Stimulated activated CD8-positive, alpha-beta memory T cell treated with anti-CD3 and anti-CD28 coated beads, Interleukin-7, amount 100 ng/mL, for 1 hour (primary cell): ENCODE measurements around the gene TKTL1.
"Not testable (repeated sequence)": the region's sequence is repeated elsewhere in the genome, so short reads cannot be mapped to it uniquely, and the experiment has no call there.

Source experiments
- DNase-seq, 2 donors: peaks; one replicate each; pipeline ENCODE4 v3.0.0-alpha.2; 2020; ENCODE audit warnings: low read depth in 2 of 2

TKTL1 gene, protein sequence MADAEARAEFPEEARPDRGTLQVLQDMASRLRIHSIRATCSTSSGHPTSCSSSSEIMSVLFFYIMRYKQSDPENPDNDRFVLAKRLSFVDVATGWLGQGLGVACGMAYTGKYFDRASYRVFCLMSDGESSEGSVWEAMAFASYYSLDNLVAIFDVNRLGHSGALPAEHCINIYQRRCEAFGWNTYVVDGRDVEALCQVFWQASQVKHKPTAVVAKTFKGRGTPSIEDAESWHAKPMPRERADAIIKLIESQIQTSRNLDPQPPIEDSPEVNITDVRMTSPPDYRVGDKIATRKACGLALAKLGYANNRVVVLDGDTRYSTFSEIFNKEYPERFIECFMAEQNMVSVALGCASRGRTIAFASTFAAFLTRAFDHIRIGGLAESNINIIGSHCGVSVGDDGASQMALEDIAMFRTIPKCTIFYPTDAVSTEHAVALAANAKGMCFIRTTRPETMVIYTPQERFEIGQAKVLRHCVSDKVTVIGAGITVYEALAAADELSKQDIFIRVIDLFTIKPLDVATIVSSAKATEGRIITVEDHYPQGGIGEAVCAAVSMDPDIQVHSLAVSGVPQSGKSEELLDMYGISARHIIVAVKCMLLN

DNA sequence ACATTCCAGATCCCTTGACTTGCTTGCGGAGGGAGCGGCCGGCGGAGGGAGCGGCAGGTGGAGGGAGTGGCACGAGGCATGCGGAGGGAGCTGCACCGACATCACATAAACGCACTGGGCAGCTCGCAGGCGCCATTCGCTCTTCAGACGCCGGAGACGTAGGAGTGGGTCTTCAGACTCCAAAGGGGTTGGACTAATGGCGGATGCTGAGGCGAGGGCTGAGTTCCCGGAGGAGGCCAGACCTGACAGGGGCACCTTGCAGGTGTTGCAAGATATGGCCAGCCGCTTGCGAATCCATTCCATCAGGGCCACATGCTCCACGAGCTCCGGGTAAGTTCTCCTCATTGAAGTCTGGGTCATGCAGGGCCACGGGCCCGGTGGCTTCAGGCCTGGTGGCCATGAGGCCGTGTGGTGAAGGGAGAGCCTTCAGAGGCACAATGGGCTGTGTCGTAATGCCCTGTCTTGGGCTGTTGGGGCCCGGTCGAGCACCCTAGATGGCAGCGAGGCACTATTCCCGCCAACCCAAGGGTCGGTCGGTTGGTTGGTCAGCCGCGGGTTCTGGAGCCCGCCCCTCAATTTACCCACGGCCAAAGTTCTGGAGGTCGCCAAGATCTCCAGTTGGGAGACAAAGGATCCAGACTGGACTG lies at the start of gene TKTL1:
TSS of gene TKTL1 (plus strand) at position 132 of the 647 bp plus-strand sequence. CDS start at position 197, 65 bp downstream.
- DNase-seq = no peak

DNA sequence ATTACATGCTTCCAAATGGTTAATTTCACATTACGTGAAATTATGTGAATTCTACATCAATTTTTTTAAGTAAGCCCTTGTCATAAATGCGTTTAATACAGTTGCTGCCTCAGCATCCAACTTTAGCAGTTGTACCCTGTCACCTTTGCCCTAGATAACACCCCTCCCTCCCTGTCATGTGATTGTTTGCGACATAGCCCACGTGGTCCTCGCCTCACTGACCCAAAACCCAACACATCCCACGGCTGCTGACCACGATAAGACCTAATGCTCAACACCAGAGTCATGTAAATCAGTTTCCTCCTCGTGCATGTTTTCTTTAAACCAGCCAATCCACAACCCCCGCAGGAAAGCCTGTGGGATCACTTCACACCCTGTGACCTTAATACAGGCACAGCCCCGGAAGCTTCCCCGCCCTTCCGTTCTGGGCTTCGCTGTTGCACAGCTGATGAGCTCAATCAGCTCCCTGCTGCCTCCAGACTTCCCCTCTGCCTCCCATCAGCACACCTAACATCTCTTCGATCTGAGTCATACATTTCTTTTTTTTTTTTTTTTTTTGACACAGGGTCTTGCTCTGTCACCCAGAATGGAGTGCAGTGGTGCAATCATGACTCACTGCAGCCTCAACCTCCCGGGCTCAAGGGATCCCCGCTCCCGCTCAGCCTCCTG lies 48.1 kb upstream of the TKTL1 start:
- DNase-seq = not testable (repeated sequence)

DNA sequence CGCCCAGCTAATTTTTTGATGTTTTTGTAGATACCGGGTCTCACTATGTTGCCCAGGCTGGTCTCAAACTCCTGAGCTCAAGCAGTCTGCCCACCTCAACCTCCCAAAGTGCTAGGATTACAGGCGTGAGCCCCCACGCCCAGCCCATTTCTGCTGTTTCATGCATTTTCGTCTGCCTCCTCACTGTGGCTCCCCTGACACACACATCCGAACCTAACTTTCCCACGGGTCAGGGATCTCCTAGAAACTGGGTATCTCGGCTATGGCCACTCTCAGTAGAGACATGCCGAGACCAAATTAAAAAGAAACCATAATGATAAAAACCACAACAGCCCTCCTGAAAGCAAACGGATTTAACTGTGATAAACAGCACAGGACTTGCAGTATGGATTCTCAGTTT lies 47.5 kb upstream of the TKTL1 start:
- not testable (repeated sequence) for DNase-seq

DNA sequence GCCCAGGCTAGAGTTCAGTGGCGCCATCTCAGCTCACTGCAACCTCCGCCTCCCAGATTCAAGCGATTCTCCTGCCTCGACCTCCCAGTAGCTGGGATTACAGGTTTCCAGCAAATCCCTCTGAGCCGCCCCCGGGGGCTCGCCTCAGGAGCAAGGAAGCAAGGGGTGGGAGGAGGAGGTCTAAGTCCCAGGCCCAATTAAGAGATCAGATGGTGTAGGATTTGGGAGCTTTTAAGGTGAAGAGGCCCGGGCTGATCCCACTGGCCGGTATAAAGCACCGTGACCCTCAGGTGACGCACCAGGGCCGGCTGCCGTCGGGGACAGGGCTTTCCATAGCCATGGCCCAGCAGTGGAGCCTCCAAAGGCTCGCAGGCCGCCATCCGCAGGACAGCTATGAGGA lies 38.3 kb upstream of the TKTL1 start, which contains the start of gene OPN1MW3:
TSS of gene OPN1MW3 (plus strand) at position 301 of the 400 bp plus-strand sequence. CDS start at position 339, 38 bp downstream.
- not testable (repeated sequence) for DNase-seq

DNA sequence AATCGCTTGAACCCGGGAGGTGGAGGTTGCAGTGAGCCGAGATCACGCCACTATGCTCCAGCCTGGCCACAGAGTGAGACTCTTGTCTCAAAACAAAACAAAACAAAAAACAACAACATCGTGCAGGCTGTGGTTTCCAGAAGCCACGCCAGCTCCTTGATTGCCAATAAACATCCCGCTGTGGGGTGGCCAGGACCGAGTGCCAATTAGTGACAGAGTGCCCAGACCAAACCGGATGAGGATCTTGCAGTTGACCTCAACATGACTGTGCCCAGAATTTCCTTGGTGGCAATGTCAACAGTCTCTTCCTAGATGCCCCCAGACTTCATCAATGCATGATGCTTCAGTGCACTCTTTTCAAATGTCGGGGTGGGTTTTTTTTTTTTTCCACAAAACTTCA lies 36.9 kb upstream of the TKTL1 start:
- not testable (repeated sequence) for DNase-seq

DNA sequence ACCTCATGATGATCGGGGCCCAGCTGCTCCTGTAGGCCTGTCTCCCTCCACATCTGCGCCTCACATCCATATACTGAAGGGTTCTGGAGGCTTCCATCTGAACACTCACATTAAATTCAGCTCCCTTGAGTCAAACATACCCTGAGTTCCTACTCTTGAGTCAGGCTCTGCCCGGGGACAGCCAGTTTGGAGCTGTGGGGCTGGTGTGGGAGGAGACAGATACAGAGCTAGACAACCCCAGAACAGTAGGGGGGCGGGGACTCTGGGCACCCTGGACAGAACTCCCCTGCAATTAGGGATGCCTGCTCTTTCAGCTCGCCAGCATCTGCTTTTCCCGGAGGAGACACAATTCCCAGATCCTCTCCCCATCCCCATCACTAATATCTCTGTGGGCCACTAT lies 32.5 kb upstream of the TKTL1 start:
- not testable (repeated sequence) for DNase-seq

DNA sequence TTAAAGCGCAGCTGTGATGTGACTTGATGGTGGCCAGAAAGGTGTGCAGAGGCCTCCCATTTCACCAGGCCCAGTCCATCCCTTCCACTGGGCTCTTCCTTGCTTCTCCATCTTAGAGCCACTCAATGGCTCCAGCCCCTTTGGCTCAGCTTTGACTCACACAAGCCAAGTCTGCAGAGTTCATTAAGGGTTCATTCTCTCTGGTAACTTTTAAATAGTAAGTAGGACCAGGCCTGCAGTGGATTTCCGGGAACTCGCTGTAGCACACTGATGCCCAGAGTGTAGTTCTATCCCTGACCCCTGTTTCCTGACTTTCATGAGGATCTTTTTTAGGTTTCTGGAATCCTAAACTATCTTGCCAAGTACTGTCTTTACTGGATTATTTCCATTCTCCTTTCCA lies 26.4 kb upstream of the TKTL1 start:
- not testable (repeated sequence) for DNase-seq

DNA sequence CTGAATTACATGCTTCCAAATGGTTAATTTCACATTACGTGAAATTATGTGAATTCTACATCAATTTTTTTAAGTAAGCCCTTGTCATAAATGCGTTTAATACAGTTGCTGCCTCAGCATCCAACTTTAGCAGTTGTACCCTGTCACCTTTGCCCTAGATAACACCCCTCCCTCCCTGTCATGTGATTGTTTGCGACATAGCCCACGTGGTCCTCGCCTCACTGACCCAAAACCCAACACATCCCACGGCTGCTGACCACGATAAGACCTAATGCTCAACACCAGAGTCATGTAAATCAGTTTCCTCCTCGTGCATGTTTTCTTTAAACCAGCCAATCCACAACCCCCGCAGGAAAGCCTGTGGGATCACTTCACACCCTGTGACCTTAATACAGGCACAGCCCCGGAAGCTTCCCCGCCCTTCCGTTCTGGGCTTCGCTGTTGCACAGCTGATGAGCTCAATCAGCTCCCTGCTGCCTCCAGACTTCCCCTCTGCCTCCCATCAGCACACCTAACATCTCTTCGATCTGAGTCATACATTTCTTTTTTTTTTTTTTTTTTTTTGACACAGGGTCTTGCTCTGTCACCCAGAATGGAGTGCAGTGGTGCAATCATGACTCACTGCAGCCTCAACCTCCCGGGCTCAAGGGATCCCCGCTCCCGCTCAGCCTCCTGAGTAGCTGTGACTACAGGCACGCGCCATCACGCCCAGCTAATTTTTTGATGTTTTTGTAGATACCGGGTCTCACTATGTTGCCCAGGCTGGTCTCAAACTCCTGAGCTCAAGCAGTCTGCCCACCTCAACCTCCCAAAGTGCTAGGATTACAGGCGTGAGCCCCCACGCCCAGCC lies 10.9 kb upstream of the TKTL1 start:
- not testable (repeated sequence) for DNase-seq

DNA sequence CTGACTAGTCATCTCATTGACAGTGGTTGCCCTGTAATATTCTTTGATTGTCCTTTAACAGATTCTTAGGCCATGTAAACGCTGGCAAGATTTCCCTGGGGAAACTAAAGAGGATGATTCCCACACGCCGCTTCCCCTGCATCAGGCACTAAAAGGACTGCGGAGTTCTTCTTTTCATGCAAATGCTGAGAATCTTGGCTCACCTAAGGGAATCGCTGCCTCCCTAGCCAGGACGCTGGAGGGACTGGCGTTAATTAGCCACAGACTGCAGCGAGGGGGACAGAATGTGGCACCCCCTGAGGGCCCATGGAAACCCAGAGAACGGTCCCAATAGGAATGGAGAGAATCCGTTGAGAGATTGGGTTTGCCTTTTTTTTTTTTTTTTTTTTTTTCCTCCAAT lies 9.2 kb upstream of the TKTL1 start:
- not testable (repeated sequence) for DNase-seq

DNA sequence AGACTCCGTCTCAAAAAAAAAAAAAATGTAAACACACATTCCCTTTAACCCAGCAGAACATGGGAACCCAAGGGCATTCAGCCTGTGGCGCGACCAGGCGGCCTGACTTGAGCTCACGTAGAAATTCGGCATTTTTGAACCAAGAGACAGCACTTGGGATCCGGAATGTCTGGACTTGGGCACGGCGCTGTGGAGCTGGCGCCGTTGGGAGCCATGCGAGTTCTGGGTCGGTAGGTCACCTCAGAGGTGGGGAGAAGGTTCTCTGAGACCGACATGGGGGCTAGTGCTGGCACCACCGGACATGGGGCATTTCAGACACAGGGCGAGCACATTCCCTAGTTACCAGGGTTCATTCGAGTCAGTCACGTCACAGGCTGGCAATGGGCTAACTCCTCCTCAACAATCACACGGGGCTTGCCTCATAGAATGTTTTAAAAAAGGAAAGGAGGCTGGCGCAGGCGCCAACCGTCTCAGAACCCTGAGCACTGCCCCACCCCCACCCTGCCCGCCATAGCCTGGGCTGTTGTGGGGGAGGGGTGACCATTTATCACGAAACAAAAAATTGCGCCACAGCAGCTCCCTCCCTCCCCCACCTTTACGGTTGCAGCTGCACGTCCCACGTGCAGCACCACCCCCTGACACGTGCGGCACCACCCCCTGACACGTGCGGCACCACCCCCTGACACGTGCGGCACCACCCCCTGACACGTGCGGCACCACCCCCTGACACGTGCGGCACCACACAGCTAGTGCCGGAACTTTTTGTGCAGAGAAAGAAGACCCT lies 612 bp upstream of the TKTL1 start, which contains the start of gene TEX28:
TSS of gene TEX28 (minus strand) at position 334 of the 784 bp plus-strand sequence. CDS start 3,007 bp downstream, outside the sequence.
- DNase-seq = no peak

DNA sequence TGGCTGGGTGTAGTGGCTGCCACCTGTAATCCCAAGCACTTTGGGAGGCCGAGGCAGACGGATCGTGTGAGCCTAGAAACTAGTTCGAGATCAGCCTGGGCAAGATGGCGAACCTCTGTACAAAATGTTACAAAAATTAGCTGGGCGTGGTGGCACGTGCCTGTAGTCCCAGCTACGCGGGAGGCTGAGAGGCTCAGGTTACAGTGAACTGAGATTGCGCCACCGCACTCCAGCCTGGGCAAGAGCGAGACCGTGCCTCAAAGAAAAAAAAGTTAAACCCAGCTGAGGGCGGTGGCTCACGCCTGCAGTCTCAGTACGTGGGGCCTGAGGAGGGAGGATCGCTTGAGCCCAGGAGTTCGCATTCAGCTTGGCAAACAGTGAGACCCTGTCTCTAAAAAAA lies 1.1 kb downstream of the TKTL1 start:
- DNase-seq = no peak

DNA sequence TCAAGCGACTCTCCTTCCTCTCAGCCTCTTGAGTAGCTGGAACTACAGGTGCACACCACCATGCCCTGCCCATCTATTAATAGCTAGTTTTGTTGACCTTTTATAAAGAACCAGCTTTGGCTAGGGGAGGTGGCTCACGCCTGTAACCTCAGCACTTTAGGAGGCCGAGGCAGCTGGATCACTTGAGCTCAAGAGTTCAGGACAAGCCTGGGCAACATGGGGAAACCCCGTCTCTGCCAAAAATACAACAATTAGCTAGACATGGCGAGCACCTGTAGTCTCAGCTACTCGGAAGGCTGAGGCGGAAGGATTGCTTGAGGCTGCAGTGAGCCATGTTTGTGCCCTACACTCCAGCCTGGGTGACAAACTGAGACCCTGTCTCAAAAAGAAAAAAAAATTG lies 2.7 kb downstream of the TKTL1 start:
- no peak for DNase-seq

DNA sequence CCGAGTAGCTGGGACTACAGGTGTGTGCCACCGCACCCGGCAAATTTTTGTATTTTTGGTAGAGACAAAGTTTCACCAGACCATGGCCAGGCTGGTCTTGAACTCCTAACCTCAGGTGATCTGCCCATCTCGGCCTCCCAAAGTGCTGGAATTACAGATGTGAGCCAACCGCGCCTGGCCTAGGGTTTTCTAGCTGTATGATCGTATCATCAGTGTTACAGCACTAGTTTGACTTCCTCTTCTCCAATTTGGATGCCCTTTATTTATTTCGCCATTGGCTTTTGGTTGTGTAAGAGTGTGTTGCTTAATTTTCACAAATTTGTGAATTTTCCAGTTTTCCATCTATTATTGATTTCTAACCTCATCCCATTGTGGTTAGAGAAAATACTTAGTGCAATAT lies 5.2 kb downstream of the TKTL1 start:
- no peak for DNase-seq

DNA sequence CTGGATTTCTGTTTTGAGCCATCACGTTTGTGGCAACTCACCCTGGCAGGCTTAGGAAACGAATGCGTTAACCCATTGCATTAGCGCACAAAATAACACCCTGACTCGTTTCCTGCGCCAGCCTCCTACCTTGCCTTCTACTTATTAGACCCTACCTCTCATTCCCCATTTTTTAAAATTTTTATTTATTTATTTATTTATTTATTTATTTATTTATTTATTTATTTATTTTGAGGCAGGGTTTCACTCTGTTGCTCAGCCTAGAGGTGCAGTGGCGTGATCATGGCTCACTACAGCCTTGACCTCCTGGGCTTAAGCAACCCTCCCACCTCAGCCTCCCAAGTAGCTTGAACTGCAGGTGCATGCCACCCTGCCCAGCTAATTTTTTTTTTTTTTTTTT lies 7.4 kb downstream of the TKTL1 start:
- DNase-seq = not testable (repeated sequence)

DNA sequence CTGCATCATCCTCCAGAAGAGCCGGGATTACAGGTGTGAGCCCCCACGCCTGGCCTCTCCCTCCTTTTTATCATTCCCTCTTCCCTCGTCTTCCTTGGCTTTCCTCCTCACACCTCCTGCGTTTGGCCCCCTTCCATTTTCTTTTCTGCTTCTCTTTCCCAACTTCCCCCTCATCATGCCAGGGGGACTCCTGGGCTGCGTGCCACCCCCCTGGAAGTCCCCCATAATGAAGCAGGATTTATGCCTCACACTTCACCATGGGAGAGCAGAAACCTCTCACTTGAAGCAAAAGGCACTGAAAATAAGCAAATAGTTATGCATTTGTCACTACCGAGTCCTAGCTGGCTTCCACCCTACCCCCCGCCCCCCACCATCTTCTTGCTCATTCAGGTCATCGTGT lies 7.9 kb downstream of the TKTL1 start:
- DNase-seq = no peak

DNA sequence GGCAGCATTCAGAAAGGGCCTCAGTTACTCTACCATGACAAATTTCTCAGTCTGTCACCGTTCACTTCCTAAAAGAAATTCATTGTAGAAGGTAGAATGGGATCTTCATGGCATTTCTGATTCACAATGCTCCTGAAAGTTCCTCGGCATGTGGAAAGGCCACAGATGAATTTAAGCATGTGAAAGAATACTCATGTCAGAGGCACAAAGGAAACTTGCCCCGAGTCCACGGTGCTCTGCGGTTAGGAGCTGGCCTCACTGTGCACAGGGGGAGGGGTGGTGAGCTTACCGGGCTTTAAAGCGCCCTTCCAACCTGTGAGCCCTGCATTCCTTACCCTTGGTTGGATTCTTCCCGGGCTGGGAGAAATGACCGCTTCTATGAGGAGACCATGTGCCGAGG lies 9.3 kb downstream of the TKTL1 start:
- no peak for DNase-seq

DNA sequence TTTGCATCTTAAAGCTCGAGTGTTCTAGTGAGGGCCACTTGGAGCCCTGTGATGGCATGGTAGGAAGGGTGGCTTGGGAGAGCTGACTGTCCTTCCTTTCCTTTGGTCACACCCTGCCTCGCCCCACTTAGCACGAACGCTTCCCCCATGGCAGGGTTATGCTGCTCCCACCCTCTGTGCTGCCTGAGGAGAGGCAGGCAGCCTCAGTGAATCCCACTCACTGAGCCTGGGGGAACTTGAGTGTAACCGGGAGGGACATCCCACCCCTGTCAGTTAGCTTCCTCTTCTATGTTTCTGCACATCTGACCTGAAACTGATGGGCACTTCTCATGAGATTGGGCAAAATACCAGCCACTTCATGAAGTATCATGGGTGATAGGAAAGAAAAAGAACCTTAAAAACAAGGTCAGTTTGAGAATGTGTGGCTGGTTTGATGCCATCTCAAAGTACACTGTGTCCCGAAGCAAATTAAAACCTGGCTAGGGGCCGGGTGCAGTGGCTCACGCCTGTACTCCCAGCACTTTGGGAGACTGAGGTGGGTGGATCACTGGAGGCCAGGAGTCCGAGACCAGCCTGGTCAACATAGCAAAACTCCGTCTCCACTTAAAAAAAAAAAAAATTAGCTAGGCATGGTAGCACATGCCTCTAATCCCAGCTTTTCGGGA lies 10.1 kb downstream of the TKTL1 start:
- no peak for DNase-seq

DNA sequence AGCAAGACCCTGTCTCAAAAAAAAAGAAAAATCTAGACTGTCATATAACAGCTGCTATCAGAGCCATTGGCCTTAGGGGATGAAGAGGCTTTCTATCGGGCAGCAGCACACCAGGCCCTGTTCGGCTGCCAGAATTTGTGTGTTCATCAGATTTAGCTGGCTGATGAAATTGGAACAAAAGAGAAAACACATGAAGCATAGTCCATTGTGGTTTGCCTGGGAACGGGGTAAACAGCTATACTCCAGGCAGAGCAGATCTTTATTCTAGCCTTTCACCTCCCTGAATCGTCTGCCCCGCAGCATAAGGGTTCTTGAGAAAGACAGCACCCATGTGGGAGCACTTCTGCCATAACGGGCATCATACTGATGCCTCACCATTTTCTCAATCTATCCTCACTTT lies 11.6 kb downstream of the TKTL1 start:
- no peak for DNase-seq

DNA sequence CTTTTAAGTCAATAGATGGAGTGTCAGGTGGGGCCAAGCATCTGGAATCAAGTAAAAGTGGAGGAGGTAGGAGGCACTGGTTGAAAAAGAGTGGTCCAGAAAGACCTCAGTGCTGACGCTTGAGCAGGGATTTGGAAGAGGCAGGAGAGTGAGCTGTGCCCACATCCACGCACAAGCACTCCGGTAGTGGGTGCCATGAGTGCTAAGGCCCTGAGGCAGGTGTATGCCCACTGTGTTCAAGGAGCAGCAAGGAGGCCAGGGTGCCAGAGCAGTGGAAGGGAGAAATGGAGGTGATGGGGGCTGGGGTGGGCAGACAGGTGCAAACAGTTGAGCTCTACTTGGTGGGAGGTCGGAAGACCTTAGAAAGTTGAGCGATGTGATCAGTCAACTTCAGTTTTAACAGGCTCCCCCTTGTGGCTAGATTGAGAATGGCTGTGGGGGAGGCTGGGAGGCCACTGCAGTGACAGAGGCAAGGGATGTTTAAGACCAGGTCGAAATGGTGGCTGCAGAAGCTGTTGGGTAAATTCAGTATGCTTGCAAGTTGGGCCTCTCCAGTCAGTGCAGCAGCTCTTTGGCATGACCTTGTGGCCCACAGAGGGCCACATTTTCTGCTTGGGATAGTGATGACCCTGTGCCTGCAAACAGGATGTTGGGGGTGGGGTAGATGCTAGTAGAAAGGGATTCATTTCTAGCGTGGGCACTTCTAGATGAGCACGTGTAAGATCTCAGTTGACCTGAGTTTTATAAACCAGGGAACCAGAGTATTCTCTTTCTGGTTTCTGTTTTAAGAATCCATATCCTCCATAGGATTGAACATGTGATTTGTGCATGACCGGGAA lies 12.7 kb downstream of the TKTL1 start:
- DNase-seq = peak; percentile 56 to 66
